Activated CD8-positive, alpha-beta T cell treated with anti-CD3 and anti-CD28 coated beads for 36 hours (primary cell): ENCODE measurements around the gene CENPM. TPM values are rescaled to one million over a fixed set of nuclear protein-coding genes. Genes with fewer than 3 reads are reported as not detected.

ENCODE experiments used
- ATAC-seq: fragments of 200-7000 bp; cut with Tn5 transposase; one replicate; pipeline ENCODE4 v1.10.0; 2021; ENCODE audit warnings: mild to moderate bottlenecking, moderate library complexity
- CTCF ChIA-PET: fragments of 350-600 bp; sonication (Branson Sonifier 250); formaldehyde crosslinking; loops from one replicate; lab custom pipeline; 2021; ENCODE audit warnings: antibody characterized with exemption; lab: Charles Lee
- POLR2A ChIA-PET: fragments of 350-600 bp; sonication (Branson Sonifier 250); formaldehyde crosslinking; loops from one replicate; lab custom pipeline; 2021; ENCODE audit warnings: antibody characterized with exemption; lab: Charles Lee
- DNase-seq: peaks from one replicate; pipeline ENCODE4 v3.0.0-alpha.2; 2020
- H3K27ac Mint-ChIP-seq: one replicate; pipeline ENCODE4 v1.8.0; 2021; ENCODE audit warnings: mild to moderate bottlenecking, mixed read lengths
- H3K27me3 Mint-ChIP-seq: one replicate; pipeline ENCODE4 v1.8.0; 2021; ENCODE audit warnings: mixed read lengths
- H3K36me3 Mint-ChIP-seq: one replicate; pipeline ENCODE4 v1.8.0; 2021; ENCODE audit warnings: low read depth, mixed read lengths
- H3K4me1 Mint-ChIP-seq: one replicate; pipeline ENCODE4 v1.8.0; 2021; ENCODE audit warnings: low read depth, mixed read lengths
- H3K4me3 Mint-ChIP-seq: one replicate; pipeline ENCODE4 v1.8.0; 2021; ENCODE audit warnings: mild to moderate bottlenecking, moderate library complexity, mixed read lengths
- H3K9me3 Mint-ChIP-seq: one replicate; pipeline ENCODE4 v1.8.0; 2021; ENCODE audit warnings: mixed read lengths
- intact Hi-C: fragments of 100-400 bp; cut with micrococcal nuclease; formaldehyde crosslinking; loops from one replicate; pipeline ENCODE4 v1.10.0; 2022
- total RNA-seq, 2 experiments: library from RNA; stranded (reverse); gene quantifications; one replicate each; pipeline ENCODE4 v1.2.3, GENCODE V29; 2021
- TF ChIP-seq, protein P1 (sequence below): fragments of 200-600 bp; IDR thresholded peaks from one replicate; pipeline ENCODE4 v1.8.0; 2022; ENCODE audit warnings: antibody characterized with exemption, mild to moderate bottlenecking

Gene CENPM
- total RNA-seq, 2 experiments from 2014 or later, result 62.5 to 63.1 TPM

DNA sequence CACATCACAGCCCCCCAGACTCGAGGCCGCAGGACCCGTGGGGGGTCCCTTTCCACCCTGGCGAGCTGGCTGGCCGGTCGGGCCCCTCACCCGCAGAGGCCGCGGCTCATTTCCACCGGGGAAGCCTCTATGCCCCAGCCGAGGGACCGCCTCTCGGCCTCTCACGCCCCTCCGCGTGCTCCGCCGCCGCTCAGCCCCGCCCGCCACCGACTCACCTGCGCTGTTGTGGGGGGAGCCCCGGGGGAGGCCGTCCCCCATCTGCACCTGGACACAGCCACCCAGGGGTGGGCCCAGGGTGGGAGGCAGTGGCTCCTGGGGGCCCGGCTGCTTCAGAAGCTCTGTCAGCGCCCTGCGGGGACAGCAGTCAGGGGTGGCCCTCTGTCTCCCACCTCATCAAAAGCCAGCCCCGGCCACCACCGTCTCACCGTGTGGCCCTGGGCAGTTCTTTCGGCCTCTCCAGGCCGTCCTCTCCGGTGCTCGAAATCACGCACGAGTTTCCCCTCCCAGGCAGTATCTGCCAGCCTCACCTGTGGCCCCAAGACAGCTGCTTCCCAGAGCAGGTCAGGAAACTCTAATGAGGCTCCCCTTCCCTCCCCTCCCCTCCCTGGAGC, 35.8 kb downstream of the CENPM start:
- CTCF ChIA-PET, result interaction anchor here (1.2 to 2.3 kb wide), 3 partner anchors 15 to 214 kb away, joined by 3 to 8 read pairs (median 7); no protein-coding TSS in a partner anchor
- Mint-ChIP-seq H3K4me3 (no peak overlapping the region), H3K4me1 (peaks cover 33% of the 10 kb centered on the region), H3K36me3 (peaks cover 2% of the 10 kb centered on the region), H3K27me3 (peaks cover 39% of the 10 kb centered on the region), H3K27ac (no peak overlapping the region), H3K9me3 (no peaks in the 10 kb centered on the region)
- DNase-seq (no peak), ATAC-seq (peak; percentile 17)
- TF ChIP-seq, protein P1, sequence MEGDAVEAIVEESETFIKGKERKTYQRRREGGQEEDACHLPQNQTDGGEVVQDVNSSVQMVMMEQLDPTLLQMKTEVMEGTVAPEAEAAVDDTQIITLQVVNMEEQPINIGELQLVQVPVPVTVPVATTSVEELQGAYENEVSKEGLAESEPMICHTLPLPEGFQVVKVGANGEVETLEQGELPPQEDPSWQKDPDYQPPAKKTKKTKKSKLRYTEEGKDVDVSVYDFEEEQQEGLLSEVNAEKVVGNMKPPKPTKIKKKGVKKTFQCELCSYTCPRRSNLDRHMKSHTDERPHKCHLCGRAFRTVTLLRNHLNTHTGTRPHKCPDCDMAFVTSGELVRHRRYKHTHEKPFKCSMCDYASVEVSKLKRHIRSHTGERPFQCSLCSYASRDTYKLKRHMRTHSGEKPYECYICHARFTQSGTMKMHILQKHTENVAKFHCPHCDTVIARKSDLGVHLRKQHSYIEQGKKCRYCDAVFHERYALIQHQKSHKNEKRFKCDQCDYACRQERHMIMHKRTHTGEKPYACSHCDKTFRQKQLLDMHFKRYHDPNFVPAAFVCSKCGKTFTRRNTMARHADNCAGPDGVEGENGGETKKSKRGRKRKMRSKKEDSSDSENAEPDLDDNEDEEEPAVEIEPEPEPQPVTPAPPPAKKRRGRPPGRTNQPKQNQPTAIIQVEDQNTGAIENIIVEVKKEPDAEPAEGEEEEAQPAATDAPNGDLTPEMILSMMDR, result no peak
- POLR2A ChIA-PET, result interaction anchor here (0.9 to 1.8 kb wide), 5 partner anchors 11 to 73 kb away, joined by 3 to 5 read pairs (median 3); partner anchors contain the start of gene CENPM
- intact Hi-C loops, result no loop called here

DNA sequence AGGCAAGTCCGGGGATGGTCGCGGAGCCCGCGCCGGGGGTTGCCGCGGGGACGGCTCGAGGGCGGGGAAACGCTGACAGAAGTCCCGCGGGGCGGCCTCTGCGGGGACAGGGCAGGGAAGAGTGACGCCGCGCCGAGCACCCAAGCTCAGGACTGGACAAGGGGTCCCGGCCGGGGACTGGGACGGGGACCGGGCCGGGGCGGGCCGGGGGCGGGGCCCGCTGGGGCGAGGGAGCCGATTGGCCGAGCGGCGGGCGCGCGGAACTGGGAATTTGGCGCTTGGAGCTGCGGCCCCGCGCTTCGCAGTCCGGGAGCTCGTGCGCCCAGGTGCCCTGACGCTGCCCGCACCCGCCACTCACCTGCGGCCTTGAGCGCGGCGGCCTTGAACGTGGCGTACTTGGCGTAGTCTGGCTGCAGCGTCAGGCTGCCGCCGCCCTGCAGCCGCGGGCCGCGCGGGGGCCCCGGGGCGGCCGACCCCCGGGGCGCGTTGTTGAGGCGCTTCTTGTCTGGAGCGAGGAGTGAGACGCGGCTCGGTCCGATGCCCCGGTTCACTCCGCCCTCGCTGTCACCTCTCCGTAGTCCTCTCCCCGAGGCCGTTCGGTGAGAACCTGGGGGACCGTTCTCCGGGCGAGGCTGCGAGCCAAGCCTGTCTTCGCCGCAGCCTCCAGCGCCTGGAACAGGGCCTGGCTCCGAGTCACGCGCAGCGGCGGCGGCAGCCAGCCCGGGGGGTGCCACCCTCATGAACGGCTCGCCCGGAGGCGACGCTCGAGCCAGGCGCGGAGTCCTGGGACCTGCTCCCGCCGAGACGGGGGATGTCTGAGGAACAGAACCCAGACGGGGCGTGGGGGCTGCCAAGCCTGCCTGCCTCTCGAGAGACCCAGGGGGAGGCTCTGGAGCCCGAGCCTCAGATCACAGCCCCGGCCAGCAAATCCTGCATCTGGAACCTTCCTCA, 36.6 kb downstream of the CENPM start:
- CTCF ChIA-PET, result interaction anchor here (1.2 to 2.3 kb wide), 3 partner anchors 16 to 213 kb away, joined by 3 to 8 read pairs (median 7); no protein-coding TSS in a partner anchor
- TF ChIP-seq, protein P1, result no peak
- peaks cover 32% of the 10 kb centered on the region for H3K27me3 Mint-ChIP-seq
- H3K4me3 Mint-ChIP-seq, result no peak overlapping the region
- H3K9me3 Mint-ChIP-seq, result no peaks in the 10 kb centered on the region
- no peak overlapping the region for H3K27ac Mint-ChIP-seq
- intact Hi-C loops, result no loop called here
- peak; percentile 44 for DNase-seq
- peak; percentile 34 for ATAC-seq
- peaks cover 33% of the 10 kb centered on the region for H3K4me1 Mint-ChIP-seq
- peaks cover 2% of the 10 kb centered on the region for H3K36me3 Mint-ChIP-seq
- POLR2A ChIA-PET, result interaction anchor here (0.6 to 2.4 kb wide), 6 partner anchors 8 to 72 kb away, joined by 3 to 12 read pairs (median 4); partner anchors contain the start of gene CENPM

DNA sequence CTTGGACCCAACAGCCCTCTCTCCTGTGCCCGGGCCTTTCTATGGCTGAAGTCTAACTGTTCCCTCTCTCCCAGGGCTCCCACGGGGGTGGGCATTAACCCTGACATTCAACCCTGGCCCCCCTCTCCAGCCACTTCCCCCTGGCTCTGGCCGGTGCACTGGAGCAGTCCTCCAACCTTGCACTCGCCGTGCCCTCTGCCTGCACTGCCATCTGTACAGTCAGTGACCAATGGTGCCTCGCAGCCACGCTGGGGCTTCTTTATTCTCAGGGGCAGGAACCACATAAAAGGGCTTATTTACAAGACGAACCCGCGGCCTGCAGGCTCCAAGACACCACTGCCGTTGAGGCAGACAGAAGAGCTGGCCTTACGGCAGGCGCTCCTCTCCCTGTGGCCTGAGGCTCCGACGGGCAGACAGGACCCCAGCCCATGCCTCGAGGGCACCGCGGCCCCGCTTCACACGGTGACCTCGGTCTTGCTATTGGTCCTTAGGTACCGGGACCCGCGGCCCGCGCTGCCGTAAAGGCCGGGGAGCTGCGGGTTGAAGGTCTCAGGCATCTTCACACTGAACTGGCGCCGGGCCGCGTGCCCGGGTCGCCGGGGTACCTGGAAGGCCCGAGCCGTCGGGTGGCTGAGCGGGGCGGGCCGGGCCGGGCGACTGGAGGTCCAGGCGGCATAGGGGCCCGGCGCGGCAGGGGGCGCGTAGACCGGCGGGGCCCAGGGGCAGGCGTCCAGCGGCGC, 37.5 kb downstream of the CENPM start:
- CTCF ChIA-PET, result interaction anchor here (1.5 kb wide), 1 partner anchor 20 kb away, joined by 3 read pairs; no protein-coding TSS in a partner anchor
- no peak for DNase-seq
- POLR2A ChIA-PET, result interaction anchor here (0.6 to 2.4 kb wide), 5 partner anchors 9 to 37 kb away, joined by 3 to 12 read pairs (median 5); partner anchors contain the start of gene CENPM
- TF ChIP-seq, protein P1, result no peak
- Mint-ChIP-seq H3K4me3 (peak overlapping the region; percentile 14), H3K27ac (no peak overlapping the region), H3K27me3 (peaks cover 29% of the 10 kb centered on the region), H3K9me3 (no peaks in the 10 kb centered on the region), H3K4me1 (peaks cover 33% of the 10 kb centered on the region), H3K36me3 (peaks cover 2% of the 10 kb centered on the region)
- intact Hi-C loops, result no loop called here
- ATAC-seq, result no peak

DNA sequence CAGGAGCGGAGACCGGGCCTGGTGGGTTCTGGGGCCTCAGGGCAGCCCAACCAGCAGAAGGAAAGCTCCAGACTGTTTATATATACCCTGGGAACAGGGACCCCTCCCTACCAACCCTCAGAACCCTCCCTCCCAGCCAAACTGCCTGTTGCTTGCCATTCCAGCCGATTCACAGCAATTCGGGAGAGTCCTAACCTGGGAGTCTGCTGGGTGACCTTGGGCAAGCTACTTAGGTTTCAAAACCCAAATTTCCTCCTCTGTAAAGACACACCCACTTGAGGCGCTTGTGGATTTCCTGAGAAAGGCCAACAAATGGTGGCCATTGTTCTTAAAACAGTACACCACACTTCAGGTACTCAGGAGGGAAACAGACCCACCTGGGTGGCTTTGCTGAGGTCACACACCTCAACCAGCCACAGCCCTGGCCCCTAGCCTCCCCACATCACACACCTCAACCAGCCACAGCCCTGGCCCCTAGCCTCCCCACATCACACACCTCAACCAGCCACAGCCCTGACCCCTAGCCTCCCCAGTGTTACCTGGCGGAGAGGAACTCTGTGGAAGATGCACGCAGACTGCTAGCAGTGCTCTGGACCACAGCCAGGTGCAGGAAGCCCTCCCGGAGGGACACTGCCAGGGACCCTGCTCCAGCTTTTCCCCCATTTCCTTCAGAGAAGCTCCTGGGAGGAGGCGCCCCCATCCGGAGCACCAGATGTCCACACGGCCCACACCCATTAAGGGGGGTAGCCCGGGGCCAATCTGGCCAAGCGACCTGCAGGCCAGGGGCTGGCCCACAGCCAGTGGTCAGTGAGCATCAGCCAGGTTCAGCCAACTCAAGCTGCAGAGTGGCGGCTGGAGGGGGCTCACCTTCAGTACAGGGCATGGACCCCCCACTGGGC, 38.3 kb downstream of the CENPM start:
- ATAC-seq (peak; percentile 5), DNase-seq (no peak)
- H3K27ac Mint-ChIP-seq, result no peak overlapping the region
- no peak overlapping the region for H3K4me3 Mint-ChIP-seq
- TF ChIP-seq, protein P1, result no peak
- H3K27me3 Mint-ChIP-seq, result peaks cover 29% of the 10 kb centered on the region
- POLR2A ChIA-PET, result interaction anchor here (0.6 to 2.4 kb wide), 10 partner anchors 10 to 517 kb away, joined by 3 to 12 read pairs (median 4); no protein-coding TSS in a partner anchor
- peaks cover 33% of the 10 kb centered on the region for H3K4me1 Mint-ChIP-seq
- no peaks in the 10 kb centered on the region for H3K9me3 Mint-ChIP-seq
- CTCF ChIA-PET, result interaction anchor here (0.9 to 1.5 kb wide), 4 partner anchors 8 to 211 kb away, joined by 3 to 6 read pairs (median 4); no protein-coding TSS in a partner anchor
- intact Hi-C loops, result no loop called here
- peaks cover 4% of the 10 kb centered on the region for H3K36me3 Mint-ChIP-seq
